PC-3 (cell line): ENCODE data around the gene IPO8. TPM values are rescaled to one million over a fixed set of nuclear protein-coding genes. Genes with fewer than 3 reads are reported as not detected.

Source experiments
- ATAC-seq: fragments of 200-7000 bp; cut with Tn5 transposase; 2 replicates; pipeline ENCODE4 v1.9.1; 2020; ENCODE audit warnings: mild to moderate bottlenecking, moderate library complexity
- Bru-seq: library from RNA; stranded (reverse); fragments of 400-500 nt; gene quantifications from one replicate; lab custom pipeline; 2021; lab: Mats Ljungman, UMichigan
- BruChase-seq, 2 experiments: library from RNA; stranded (reverse); fragments of 400-500 nt; gene quantifications; one replicate each; lab custom pipeline; 2021; lab: Mats Ljungman, UMichigan
- BruUV-seq: library from RNA; stranded (reverse); fragments of 400-500 nt; replicated peaks from 2 replicates; lab custom pipeline; 2021; lab: Mats Ljungman, UMichigan
- CTCF ChIA-PET: fragments of 300-600 bp; sonication (Branson Sonifier 250); formaldehyde crosslinking; loops from one replicate; lab custom pipeline; 2022; ENCODE audit warnings: antibody characterized with exemption; lab: Charles Lee
- POLR2A ChIA-PET: fragments of 300-600 bp; sonication (Branson Sonifier 250); formaldehyde crosslinking; loops from one replicate; lab custom pipeline; 2022; ENCODE audit warnings: antibody characterized with exemption; ENCODE audit not compliant: unreplicated experiment; lab: Charles Lee
- DNase-seq: peaks from one replicate; pipeline ENCODE4 v3.0.0-alpha.2; 2015
- H2AFZ ChIP-seq: fragments of 300-600 bp; sonication (generic); 2 replicates; pipeline ENCODE4 v1.6.0; 2016; ENCODE audit warnings: antibody characterized with exemption, low read length
- H3F3A ChIP-seq: fragments of 300-600 bp; sonication (generic); one replicate; pipeline ENCODE4 v1.6.0; 2017; ENCODE audit warnings: antibody characterized with exemption, low read length, control low read depth, mild to moderate bottlenecking; ENCODE audit not compliant: unreplicated experiment
- H3K27ac ChIP-seq: fragments of 300-600 bp; sonication (generic); 2 replicates; pipeline ENCODE4 v1.5.1; 2016; ENCODE audit warnings: mild to moderate bottlenecking, low read length
- H3K27me3 ChIP-seq: fragments of 300-600 bp; sonication (generic); 2 replicates; pipeline ENCODE4 v1.6.1; 2016; ENCODE audit warnings: low read length, mixed read lengths
- H3K36me3 ChIP-seq: fragments of 300-600 bp; sonication (generic); 2 replicates; pipeline ENCODE4 v1.6.1; 2016; ENCODE audit warnings: low read depth, mixed run types, low read length, mixed read lengths
- H3K4me1 ChIP-seq: fragments of 300-600 bp; sonication (generic); 2 replicates; pipeline ENCODE4 v1.5.1; 2016; ENCODE audit warnings: low read length; ENCODE audit not compliant: insufficient read depth
- H3K4me2 ChIP-seq: fragments of 300-600 bp; sonication (generic); 2 replicates; pipeline ENCODE4 v1.6.0; 2016; ENCODE audit warnings: low read length
- H3K4me3 ChIP-seq: fragments of 300-600 bp; sonication (generic); 2 replicates; pipeline ENCODE4 v1.5.1; 2016; ENCODE audit warnings: mild to moderate bottlenecking, low read length, mixed read lengths
- H3K79me2 ChIP-seq: fragments of 300-600 bp; sonication (generic); 2 replicates; pipeline ENCODE4 v1.6.1; 2017; ENCODE audit warnings: low read length, mixed read lengths
- H3K9ac ChIP-seq: fragments of 300-600 bp; sonication (generic); 2 replicates; pipeline ENCODE4 v1.6.0; 2016; ENCODE audit warnings: mild to moderate bottlenecking, low read length
- H3K9me2 ChIP-seq: fragments of 300-600 bp; sonication (generic); replicated peaks from 2 replicates; pipeline ENCODE4 v1.6.1; 2016; ENCODE audit warnings: mixed run types, low read length, mixed read lengths
- H3K9me3 ChIP-seq: fragments of 300-600 bp; sonication (generic); 2 replicates; pipeline ENCODE4 v1.6.1; 2016; ENCODE audit warnings: low read length, mixed read lengths
- H4K20me1 ChIP-seq: fragments of 300-600 bp; sonication (generic); 2 replicates; pipeline ENCODE4 v1.6.1; 2016; ENCODE audit warnings: low read length, mixed read lengths
- CTCF ChIP-seq: fragments of 300-600 bp; sonication (generic); conservative IDR thresholded peaks from 2 replicates; pipeline ENCODE4 v1.5.1; 2017; ENCODE audit warnings: antibody characterized with exemption, low read depth, mild to moderate bottlenecking, low read length
- EZH2 ChIP-seq: fragments of 300-600 bp; sonication (generic); IDR thresholded peaks from one replicate; pipeline ENCODE4 v1.6.1; 2017; ENCODE audit warnings: antibody characterized with exemption, mild to moderate bottlenecking, low read length; ENCODE audit not compliant: unreplicated experiment
- EZH2phosphoT487 ChIP-seq: fragments of 300-600 bp; sonication (generic); IDR thresholded peaks from 2 replicates; pipeline ENCODE4 v1.6.1; 2018; ENCODE audit warnings: mild to moderate bottlenecking, antibody characterized with exemption, low read length, borderline replicate concordance
- intact Hi-C: fragments of 100-400 bp; cut with micrococcal nuclease; formaldehyde crosslinking; loops from 2 replicates; pipeline ENCODE4 v1.9.0; 2023
- long read RNA-seq: library from polyadenylated mRNA; unstranded; transcript quantifications from one replicate; pipeline ENCODE4 v2.0.0, GENCODE V29; 2021; ENCODE audit not compliant: unreplicated experiment
- total RNA-seq: library from RNA; depleted of rRNA; stranded (reverse); fragments of >200 nt; gene quantifications from 2 replicates; pipeline ENCODE4 v1.2.3, GENCODE V29; 2014; rRNA removed

Gene IPO8
- total RNA-seq, result 13.3 and 19.6 TPM in 2 replicates
- percentile 71 among the genes with signal in this experiment for Bru-seq, nascent RNA
- percentile 71 among the genes with signal in this experiment for BruChase-seq, experiment 1, labeled RNA remaining after a 6-hour chase
- percentile 79 among the genes with signal in this experiment for BruChase-seq, experiment 2, labeled RNA remaining after a 2-hour chase
- long read RNA-seq, full-length matches to known transcripts, result 10 of 30 reads
- long read RNA-seq, partial matches to known transcripts, result 10 of 30 reads
- long read RNA-seq, other reads (novel, unspliced or antisense), result 10 of 30 reads

- H3K9ac ChIP-seq, result peak within 1 kb of the TSS; percentile 81
- no peaks in the 10 kb centered on the region for H3K9me3 ChIP-seq
- no peaks in the 10 kb centered on the region for H3K36me3 ChIP-seq
- peak within 1 kb of the TSS; percentile 90 for H2AFZ ChIP-seq
- POLR2A ChIA-PET, result no interaction called here
- BruUV-seq, result TSS peak; percentile 69
- ATAC-seq (peak; percentile 56), DNase-seq (peak; percentile 85)
- intact Hi-C loops, result loop anchor here (1.0 kb wide), 1 partner anchor 99 kb away; no protein-coding TSS in a partner anchor
- H3K27ac ChIP-seq, result no peak within 1 kb of the TSS
- H3K4me1 ChIP-seq, result peaks cover 39% of the 10 kb centered on the region; the same call in 1 of the 2 replicates
- no peaks in the 10 kb centered on the region for H4K20me1 ChIP-seq
- H3K4me3 ChIP-seq, result peak within 1 kb of the TSS; percentile 93
- CTCF ChIA-PET, result interaction anchor here (0.7 kb wide), 2 partner anchors 29 to 1984 kb away, joined by 14 to 18 read pairs; partner anchors contain the start of gene DNM1L
- H3K9me2 ChIP-seq, result no peaks in the 10 kb centered on the region
- no peak for TF ChIP-seq EZH2phosphoT487
- no peak for TF ChIP-seq EZH2
- TF ChIP-seq CTCF, result peak; percentile 32; the same call in 1 of the 2 replicates
- H3K27me3 ChIP-seq, result no peaks in the 10 kb centered on the region
- H3F3A ChIP-seq, result no peaks in the 10 kb centered on the region
- H3K4me2 ChIP-seq, result peak within 1 kb of the TSS; percentile 88
- H3K79me2 ChIP-seq, result peaks cover 51% of the 10 kb centered on the region
Observed at GRCh38 chr12:30695199-30696102, at the start of gene IPO8. TSS of gene IPO8 (minus strand) at chr12:30695869. CDS start at chr12:30695647, 222 bp downstream.

GRCh38 chr12:30744321-30744720 is 48.7 kb upstream of the IPO8 start:
- H3K9me2 ChIP-seq, result no peaks in the 10 kb centered on the region
- no TSS peak for BruUV-seq
- peaks cover 27% of the 10 kb centered on the region for H3K36me3 ChIP-seq
- H3K79me2 ChIP-seq, result peaks cover 76% of the 10 kb centered on the region
- peaks cover 2% of the 10 kb centered on the region; the same call in 1 of the 2 replicates for H3K4me1 ChIP-seq
- no peaks in the 10 kb centered on the region for H3K9me3 ChIP-seq
- no peak overlapping the region for H3K4me2 ChIP-seq
- ATAC-seq (no peak), DNase-seq (no peak)
- no peak for TF ChIP-seq CTCF
- no peak for TF ChIP-seq EZH2phosphoT487
- TF ChIP-seq EZH2, result no peak
- peaks cover 5% of the 10 kb centered on the region for H4K20me1 ChIP-seq
- no peak overlapping the region for H2AFZ ChIP-seq
- ChIA-PET CTCF (no interaction called here), POLR2A (no interaction called here)
- intact Hi-C loops, result no loop called here
- no peak overlapping the region for H3K27ac ChIP-seq
- no peak overlapping the region for H3K9ac ChIP-seq
- H3K27me3 ChIP-seq, result no peaks in the 10 kb centered on the region
- no peak overlapping the region for H3K4me3 ChIP-seq
- H3F3A ChIP-seq, result no peaks in the 10 kb centered on the region
